ENCODE measurements around the gene LMF2.
"Not testable (repeated sequence)": the region's sequence is repeated elsewhere in the genome, so short reads cannot be mapped to it uniquely, and the experiment has no call there.

LMF2 gene

DNA sequence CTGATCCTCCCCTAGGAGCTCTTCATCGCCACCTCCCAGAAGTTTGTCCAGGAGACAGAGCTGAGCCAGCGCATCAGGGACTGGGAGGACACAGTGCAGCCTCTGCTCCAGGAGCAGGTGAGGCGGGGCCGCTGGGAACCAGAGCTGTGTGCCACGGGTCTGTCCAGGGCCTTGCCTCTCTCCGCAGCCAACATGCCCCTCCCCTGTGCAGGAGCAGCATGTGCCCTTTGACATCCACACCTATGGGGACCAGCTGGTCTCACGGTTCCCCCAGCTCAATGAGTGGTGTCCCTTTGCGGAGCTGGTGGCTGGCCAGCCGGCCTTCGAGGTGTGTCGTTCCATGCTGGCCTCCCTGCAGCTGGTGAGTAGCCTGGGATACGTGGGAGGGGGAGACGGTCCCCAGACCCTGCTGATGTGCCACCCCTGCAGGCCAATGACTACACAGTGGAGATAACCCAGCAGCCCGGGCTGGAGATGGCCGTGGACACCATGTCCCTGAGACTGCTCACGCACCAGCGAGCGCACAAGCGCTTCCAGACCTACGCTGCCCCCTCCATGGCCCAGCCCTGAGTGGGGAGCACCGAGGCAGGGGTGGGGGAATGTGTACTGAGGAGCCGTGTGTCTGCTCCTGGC lies 15.4 kb upstream of the LMF2 start:
- DNase-seq, result no peak

DNA sequence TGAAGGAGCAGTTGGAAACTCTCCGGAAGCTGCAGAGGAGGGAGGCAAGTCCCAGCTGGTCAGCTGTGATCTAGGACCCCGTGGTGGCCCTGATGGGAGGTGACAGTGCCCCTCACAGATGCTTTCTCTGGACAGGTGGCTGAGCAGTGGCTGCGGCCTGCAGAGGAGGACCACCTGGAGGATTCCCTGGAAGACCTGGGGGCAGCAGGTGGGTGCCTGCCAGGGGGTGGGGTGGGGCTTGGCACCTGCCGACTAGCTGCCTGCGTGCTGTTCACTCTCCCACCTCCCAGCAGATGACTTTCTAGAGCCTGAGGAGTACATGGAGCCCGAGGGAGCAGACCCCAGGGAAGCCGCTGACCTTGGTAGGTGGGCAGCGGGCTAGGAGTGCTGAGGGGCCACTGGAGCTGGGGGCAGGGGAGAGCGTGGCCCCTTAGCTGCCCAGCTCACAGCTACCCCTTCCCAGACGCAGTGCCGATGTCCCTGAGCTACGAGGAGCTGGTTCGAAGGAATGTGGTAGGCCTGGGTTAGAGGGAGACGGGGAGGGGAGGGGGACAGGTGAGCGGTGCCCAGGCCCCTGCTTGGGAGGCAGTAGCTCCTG lies 14.8 kb upstream of the LMF2 start:
- no peak for DNase-seq

GRCh38 chr22:50521710-50522109 lies 14.2 kb upstream of the LMF2 start:
- no peak for DNase-seq

GRCh38 chr22:50520826-50521453 lies 13.4 kb upstream of the LMF2 start:
- no peak for DNase-seq

DNA sequence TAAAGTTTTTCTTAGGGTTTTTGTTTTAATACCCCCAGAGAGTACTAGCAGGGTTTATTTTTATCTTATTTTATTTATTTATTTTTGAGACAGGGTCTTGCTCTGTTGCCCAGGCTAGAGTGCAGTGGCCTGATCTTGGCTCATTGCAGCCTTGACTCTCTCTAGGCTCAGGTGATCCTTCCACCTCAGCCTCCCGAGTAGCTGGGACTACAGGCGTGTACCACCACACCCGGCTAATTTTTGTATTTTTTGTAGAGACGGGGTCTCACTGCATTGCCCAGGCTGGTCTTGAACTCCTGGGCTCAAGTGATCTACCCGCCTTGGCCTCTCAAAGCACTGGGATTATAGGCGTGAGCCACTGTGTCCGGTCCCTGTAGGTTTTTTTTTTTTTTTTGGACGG lies 12.7 kb upstream of the LMF2 start:
- DNase-seq, result not testable (repeated sequence)

GRCh38 chr22:50519151-50519550 lies 11.6 kb upstream of the LMF2 start:
- no peak for DNase-seq

- DNase-seq, result no peak
These were observed 11.1 kb upstream of the LMF2 start for GRCh38 chr22:50518606-50519005.

DNA sequence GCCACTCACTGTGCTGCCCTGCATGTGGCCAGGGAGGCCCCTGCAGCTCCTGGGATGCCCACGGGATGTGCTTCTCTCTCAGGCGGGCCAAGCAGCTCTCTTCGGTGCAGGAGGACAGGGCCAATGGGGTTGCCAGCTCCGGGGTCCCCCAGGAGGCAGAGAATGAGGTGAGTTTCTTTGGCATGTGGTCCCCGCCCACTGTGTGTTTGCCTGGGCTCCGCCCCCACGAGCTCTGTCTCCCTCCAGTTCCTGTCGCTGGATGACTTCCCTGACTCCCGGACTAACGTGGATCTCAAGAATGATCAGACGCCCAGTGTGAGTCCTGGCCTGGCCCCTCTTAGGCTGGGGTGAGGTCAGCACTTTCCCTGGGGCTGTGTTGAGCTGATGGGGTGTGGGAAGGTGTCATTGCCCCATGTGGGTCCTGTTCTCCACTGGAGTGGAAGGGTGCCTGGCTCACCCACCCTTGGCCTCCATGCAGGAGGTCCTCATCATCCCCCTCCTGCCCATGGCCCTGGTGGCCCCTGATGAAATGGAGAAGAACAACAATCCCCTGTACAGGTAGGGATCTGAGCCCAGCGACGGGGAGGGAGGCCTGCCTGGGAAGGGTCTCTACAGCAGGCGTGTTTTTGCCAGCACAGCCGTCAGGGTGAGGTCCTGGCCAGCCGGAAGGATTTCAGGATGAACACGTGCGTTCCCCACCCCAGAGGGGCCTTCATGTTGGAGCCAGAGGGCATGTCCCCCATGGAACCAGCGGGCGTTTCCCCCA lies 10.2 kb upstream of the LMF2 start:
- DNase-seq, result no peak

DNA sequence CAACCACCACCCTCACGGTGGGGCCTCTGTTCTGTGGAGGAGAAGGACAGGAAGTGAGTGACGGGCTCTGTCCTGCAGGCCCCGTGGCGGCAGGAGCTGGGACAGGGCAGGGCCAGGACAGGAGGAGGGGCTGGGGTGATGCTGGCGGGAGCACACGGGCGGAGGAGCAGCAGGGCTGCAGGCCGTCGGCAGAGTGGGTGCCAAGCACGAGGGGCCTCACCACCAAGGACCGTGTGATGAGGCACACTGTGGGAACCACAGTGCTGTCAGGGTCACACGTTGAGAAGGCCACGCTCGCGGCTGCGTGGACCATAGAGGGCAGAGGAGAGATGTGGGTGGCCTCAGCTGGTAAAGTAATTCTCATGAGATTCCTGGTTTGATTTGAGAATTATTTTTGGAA lies 9.4 kb upstream of the LMF2 start:
- no peak for DNase-seq

DNA sequence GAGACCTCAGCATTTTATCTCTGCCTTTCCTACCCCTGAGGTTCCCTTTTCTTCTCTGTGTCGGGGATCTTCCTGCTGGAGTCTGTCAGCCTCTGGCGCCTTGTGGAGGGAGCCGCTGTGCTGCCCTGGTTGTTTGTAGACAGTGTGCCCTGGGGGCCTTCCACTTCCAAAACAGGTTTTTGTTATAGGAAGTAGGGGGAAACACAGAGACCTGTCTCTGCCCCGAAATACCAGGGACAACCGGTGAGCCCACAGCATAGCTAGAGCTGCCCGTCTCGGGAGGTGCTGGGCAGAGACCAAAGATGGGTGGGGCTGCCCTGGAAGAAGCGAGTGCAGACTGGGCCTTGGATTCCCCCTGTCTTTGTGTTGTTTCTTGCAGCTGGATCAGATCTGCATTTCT lies 8.6 kb upstream of the LMF2 start:
- no peak for DNase-seq

DNA sequence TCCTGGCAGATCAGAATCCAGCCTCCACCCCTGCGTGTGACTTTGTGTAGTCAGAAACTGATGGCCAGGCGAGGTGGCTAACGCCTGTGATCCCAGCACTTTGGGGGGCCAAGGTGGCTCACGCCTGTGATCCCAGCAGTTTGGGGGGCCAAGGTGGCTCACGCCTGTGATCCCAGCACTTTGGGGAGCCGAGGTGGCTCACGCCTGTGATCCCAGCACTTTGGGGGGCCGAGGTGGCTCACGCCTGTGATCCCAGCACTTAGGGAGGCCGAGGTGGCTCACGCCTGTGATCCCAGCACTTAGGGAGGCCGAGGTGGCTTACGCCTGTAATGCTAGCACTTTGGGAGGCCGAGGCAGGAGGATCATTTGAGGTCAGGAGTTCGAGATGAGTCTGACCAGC lies 5.7 kb upstream of the LMF2 start:
- no peak for DNase-seq

GRCh38 chr22:50508897-50509296 lies 1.4 kb upstream of the LMF2 start:
- no peak for DNase-seq

DNA sequence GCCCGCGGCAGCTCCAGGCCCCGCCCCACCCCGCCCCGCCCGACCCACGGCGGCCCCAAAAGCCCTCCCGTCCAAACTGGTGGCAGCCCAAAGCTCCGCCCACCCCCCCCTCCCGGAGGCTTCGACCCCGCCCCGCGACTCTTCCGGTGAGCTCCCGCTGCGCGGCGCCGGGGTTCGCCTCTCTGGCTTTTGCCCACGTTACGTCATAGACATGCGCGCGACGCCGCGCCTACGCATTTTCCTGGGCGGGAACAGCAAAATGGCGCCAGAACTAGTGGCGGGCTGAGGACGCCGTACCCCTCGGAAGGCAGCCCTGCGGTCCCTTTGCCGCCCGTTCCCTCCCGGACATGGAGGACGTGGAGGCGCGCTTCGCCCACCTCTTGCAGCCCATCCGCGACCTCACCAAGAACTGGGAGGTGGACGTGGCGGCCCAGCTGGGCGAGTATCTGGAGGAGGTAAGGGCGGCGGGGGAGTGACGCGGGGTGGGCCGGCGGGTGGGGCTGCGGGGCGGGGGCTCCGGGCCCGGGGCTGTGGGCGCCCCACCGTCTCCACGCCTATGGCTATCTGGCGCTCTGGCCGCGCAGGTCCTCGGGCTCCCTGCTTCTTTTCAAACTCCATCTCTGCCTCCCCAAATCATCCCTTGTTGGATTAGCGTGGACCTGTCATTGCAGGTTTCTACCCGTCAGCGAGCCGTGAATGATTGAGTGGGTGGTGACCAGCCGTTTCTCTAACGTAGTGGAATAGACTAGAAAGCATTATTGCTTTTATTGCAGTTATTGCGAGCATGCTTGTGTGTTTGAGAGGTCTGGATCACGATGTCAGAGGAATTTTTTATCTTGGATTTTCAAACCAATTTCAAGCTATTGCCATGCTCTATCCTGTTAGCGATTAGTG lies 736 bp upstream of the LMF2 start, which contains the start of gene NCAPH2:
Gene NCAPH2, plus strand, starts transcription at position 234 of the 894 bp plus-strand sequence. Its CDS starts 114 bp downstream, at position 348.
- peak; percentile 90 for DNase-seq

- DNase-seq, result no peak
These were observed 686 bp downstream of the LMF2 start for GRCh38 chr22:50506611-50507420.

GRCh38 chr22:50505776-50506610 lies 1.5 kb downstream of the LMF2 start:
- DNase-seq, result no peak

DNA sequence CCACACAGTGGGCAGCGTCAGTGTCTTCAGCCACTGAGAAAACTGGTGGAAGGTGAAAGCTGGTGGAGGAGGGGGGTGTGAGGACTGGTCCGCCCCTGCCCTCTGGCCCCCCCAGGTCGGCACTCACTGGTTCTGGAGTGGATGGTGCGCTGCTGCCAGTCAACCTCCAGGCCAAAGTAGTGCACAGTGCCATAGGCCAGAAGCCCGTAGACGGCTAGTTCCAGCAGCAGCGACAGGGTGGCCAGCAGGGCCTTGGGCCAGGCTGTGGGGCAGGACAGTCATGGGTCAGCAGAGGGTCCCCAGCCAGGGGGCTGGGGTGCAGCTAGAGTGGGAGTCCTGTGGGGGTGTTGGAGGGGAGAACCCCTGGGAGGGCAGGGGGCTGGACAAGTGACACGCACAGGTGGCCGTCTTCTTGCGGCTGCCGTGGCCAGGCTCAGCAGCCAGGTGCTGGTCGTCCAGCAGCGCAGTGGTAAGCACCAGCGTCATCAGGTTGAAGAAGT lies 2.2 kb downstream of the LMF2 start:
- DNase-seq, result no peak

DNA sequence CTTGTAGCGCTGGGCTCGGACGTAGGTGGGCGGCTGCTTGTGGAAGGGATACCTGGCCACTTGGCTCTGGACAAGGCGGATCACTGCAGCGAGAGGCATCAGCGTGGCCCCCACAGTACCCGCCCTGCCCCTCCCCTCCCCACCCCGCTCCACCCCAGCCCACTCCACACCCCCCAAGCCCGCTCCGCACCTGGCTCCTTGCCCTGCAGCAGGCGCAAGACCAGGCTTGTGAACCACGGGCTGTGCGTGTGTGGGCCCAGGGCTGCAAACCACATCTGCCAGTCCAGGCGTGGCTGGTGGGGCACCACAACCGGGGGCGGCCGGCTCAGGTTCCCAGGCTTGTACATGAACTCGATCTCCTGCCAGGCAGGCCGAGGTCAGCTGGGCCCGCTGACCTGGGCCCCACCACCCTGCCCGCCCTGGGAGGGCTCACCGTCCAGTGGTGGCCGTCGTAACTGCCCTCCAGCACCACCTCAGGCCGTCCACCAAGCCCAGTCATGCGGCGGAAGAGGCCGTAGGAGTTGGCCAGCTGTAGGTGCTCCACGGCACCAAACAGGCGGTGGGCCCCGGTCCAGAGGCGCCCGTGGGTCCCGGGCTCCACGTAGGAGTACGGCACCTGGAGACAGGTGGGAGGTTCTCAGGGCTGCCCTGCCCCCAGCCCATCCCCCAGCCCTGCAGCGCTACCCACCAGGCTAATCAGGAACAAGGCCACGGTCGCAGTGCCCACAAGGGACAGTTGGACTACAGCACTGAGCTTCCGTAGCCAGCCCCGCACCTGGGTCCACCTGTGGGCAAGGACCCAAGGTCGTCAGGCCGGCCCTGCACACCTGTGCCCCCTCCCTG lies 2.9 kb downstream of the LMF2 start:
- DNase-seq, result no peak

GRCh38 chr22:50503475-50504145 lies 3.9 kb downstream of the LMF2 start:
- DNase-seq, result no peak
